22Rv1 (cell line): ENCODE measurements around the gene GOLGA6C.

Experiments
- CTCF ChIP-seq: fragments of 450-650 bp; IDR thresholded peaks from 2 replicates; pipeline ENCODE4 v1.5.1; 2017; ENCODE audit warnings: mild to moderate bottlenecking
- ZFX ChIP-seq: fragments of 450-650 bp; IDR thresholded peaks from 2 replicates; pipeline ENCODE4 v1.6.1; 2017; ENCODE audit warnings: antibody characterized with exemption, borderline replicate concordance

- no peak for TF ChIP-seq CTCF
- TF ChIP-seq ZFX: no peak
Observed at GRCh38 chr15:75235760-75236729, 22.1 kb upstream of the GOLGA6C start.
